ENCODE results near the gene USP53. TPM values are rescaled to one million over a fixed set of nuclear protein-coding genes. Genes with fewer than 3 reads are reported as not detected.
"Not testable (repeated sequence)": the region's sequence is repeated elsewhere in the genome, so short reads cannot be mapped to it uniquely, and the experiment has no call there.

The USP53 gene
- total and polyA plus RNA-seq, 9 of the 15 experiments (the other 6 are each of a cell fraction or from before 2014, with no cell fraction given): 2.9 to 9.6 (median 8.3) TPM

DNA sequence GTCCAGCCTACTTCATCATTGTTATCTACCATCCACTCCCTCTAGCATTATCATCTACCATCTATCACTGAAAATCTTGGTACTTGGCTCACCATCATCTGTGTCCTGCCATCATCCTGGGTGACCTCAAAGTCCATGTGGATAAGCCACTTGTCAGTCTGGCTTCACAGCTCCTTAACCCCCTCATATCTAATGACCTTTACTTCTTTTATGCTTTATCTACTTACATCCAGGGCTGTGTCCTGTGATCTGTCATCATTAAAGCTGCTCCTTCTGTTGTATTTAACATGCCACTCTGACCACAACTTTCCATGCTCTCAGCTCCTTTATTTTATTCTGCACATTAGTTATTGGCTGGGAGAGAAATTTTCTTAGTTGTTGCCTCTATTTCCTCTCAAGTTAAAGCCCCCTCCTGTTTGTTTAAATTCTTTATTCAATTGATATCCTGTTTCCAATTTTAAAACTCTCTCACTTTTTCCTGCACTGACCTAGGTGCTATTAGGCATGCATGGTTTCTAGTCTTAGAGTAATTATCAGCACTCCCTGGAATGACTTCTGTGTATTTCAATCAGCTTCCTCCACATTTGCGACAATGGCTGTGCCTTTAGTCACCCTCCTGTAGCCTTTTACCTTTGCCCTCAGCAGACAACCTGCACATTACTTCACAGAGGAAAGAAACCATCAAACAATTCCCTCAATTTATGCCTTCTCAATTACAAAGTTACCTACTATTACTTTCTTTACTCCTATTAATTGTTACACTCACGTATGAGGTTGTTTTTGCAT, 117.5 kb downstream of the USP53 start (continued):
- TF ChIP-seq, protein P1, sequence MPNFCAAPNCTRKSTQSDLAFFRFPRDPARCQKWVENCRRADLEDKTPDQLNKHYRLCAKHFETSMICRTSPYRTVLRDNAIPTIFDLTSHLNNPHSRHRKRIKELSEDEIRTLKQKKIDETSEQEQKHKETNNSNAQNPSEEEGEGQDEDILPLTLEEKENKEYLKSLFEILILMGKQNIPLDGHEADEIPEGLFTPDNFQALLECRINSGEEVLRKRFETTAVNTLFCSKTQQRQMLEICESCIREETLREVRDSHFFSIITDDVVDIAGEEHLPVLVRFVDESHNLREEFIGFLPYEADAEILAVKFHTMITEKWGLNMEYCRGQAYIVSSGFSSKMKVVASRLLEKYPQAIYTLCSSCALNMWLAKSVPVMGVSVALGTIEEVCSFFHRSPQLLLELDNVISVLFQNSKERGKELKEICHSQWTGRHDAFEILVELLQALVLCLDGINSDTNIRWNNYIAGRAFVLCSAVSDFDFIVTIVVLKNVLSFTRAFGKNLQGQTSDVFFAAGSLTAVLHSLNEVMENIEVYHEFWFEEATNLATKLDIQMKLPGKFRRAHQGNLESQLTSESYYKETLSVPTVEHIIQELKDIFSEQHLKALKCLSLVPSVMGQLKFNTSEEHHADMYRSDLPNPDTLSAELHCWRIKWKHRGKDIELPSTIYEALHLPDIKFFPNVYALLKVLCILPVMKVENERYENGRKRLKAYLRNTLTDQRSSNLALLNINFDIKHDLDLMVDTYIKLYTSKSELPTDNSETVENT (CRISPR knock-in tag; IDR thresholded peaks at IDR 0.05): no peak

- in situ Hi-C loops (cut with MboI); H3K4me3 ChIP-seq; BruUV-seq (replicated peaks); H3K27me3 ChIP-seq (ENCODE audit: control insufficient read depth in 2 of 2, insufficient read depth in 2 of 2, low read length in 2 of 2); intact Hi-C loops (cut with micrococcal nuclease); H3K9me3 ChIP-seq (replicated peaks; ENCODE audit: control insufficient read depth, insufficient read depth, low read depth, low read length); CTCF ChIA-PET (ENCODE audit: low intra/inter-chr PET ratio); POLR2A ChIA-PET; FAIRE-seq; H2AFZ ChIP-seq (ENCODE audit: low read depth, low read length); H3K79me2 ChIP-seq (ENCODE audit: control insufficient read depth, insufficient read depth, low read length); H3K27ac ChIP-seq (ENCODE audit: extremely low read depth, low read depth, low read length); H3K4me1 ChIP-seq (replicated peaks in 1 of 2; ENCODE audit: control insufficient read depth in 2 of 2, insufficient read depth in 2 of 2, low read length in 2 of 2); H3K9me1 ChIP-seq (ENCODE audit: control insufficient read depth, insufficient read depth, low read length); H3K9ac ChIP-seq (ENCODE audit: insufficient read depth in 1 of 2, low read depth in 2 of 2, low read length in 2 of 2); H4K20me1 ChIP-seq (replicated peaks; ENCODE audit: control insufficient read depth, insufficient read depth, low read length); H3K4me2 ChIP-seq (ENCODE audit: insufficient read depth, low read length); DNase-seq (ENCODE audit: extremely low read depth in 1 of 4, low spot score in 3 of 4); ATAC-seq; H3K36me3 ChIP-seq (ENCODE audit: control insufficient read depth, insufficient read depth, low read length): not testable (repeated sequence)
- 0% methylated on average over 3 of the region's 4 CpGs for WGBS (ENCODE audit: insufficient coverage, low coverage, missing lambda C conversion rate)
Measured at GRCh38 chr4:119336332-119336979, 123.9 kb downstream of the USP53 start.
